Measurements from ENCODE around the gene CNOT9.

CNOT9 gene

GRCh38 chr2:218564056-218564455 is 4.6 kb upstream of the CNOT9 start:
- H3K4me1 ChIP-seq (ENCODE audit: insufficient read depth, low read length, severe bottlenecking) = peaks cover 18% of the 10 kb centered on the region
- H3K27me3 ChIP-seq (ENCODE audit: insufficient read depth, low read length) = no peaks in the 10 kb centered on the region
- no peak for TF ChIP-seq CTCF (IDR thresholded peaks at IDR 0.05; ENCODE audit: low read length)
- TF ChIP-seq EZH2 (IDR thresholded peaks at IDR 0.05; ENCODE audit: borderline replicate concordance, low read length) = no peak
- no peaks in the 10 kb centered on the region for H3K9me2 ChIP-seq (ENCODE audit: low read depth, low read length)
- no peaks in the 10 kb centered on the region for H4K20me1 ChIP-seq (ENCODE audit: insufficient read depth, low read length)
- H3K9me3 ChIP-seq (ENCODE audit: low read length) = no peaks in the 10 kb centered on the region
- no peak overlapping the region for H3K9ac ChIP-seq (ENCODE audit: low read length)
- 0 out of 2 replicates have a peak, but pooled peaks cover 4% of the 10 kb centered on the region for H3F3A ChIP-seq (ENCODE audit: insufficient read depth, low read length)
- peaks cover 64% of the 10 kb centered on the region for H3K36me3 ChIP-seq (ENCODE audit: insufficient read depth, low read length)
- H2AFZ ChIP-seq (ENCODE audit: low read length) = no peak overlapping the region
- H3K4me2 ChIP-seq (ENCODE audit: low read length) = no peak overlapping the region
- no peak overlapping the region for H3K27ac ChIP-seq (ENCODE audit: low read depth, low read length, poor library complexity, severe bottlenecking)
- peaks cover 38% of the 10 kb centered on the region for H3K79me2 ChIP-seq (ENCODE audit: insufficient read depth, low read length)
- H3K4me3 ChIP-seq (ENCODE audit: low read depth, low read length, poor library complexity, severe bottlenecking) = no peak overlapping the region

- peaks cover 36% of the 10 kb centered on the region for H3K4me1 ChIP-seq (ENCODE audit: insufficient read depth, low read length, severe bottlenecking)
- H4K20me1 ChIP-seq (ENCODE audit: insufficient read depth, low read length) = no peaks in the 10 kb centered on the region
- no peaks in the 10 kb centered on the region for H3K9me2 ChIP-seq (ENCODE audit: low read depth, low read length)
- no peaks in the 10 kb centered on the region for H3F3A ChIP-seq (ENCODE audit: insufficient read depth, low read length)
- H3K79me2 ChIP-seq (ENCODE audit: insufficient read depth, low read length) = peaks cover 61% of the 10 kb centered on the region
- H3K4me2 ChIP-seq (ENCODE audit: low read length) = peak overlapping the region; percentile 91
- peaks cover 41% of the 10 kb centered on the region for H3K36me3 ChIP-seq (ENCODE audit: insufficient read depth, low read length)
- H2AFZ ChIP-seq (ENCODE audit: low read length) = no peak overlapping the region
- peak overlapping the region; percentile 90 for H3K4me3 ChIP-seq (ENCODE audit: low read depth, low read length, poor library complexity, severe bottlenecking)
- H3K27me3 ChIP-seq (ENCODE audit: insufficient read depth, low read length) = no peaks in the 10 kb centered on the region
- H3K9ac ChIP-seq (ENCODE audit: low read length) = peak overlapping the region; percentile 88
- no peaks in the 10 kb centered on the region for H3K9me3 ChIP-seq (ENCODE audit: low read length)
- no peak overlapping the region for H3K27ac ChIP-seq (ENCODE audit: low read depth, low read length, poor library complexity, severe bottlenecking)
- no peak for TF ChIP-seq EZH2 (IDR thresholded peaks at IDR 0.05; ENCODE audit: borderline replicate concordance, low read length)
These were observed 2.3 kb upstream of the CNOT9 start for GRCh38 chr2:218566296-218566695.

GRCh38 chr2:218567797-218568189 is 846 bp upstream of the CNOT9 start:
- TF ChIP-seq CTCF (IDR thresholded peaks at IDR 0.05; ENCODE audit: low read length) (no peak), EZH2 (IDR thresholded peaks at IDR 0.05; ENCODE audit: borderline replicate concordance, low read length) (no peak)
- peak overlapping the region; percentile 56 for H3K27ac ChIP-seq (ENCODE audit: low read depth, low read length, poor library complexity, severe bottlenecking)
- peaks cover 76% of the 10 kb centered on the region for H3K79me2 ChIP-seq (ENCODE audit: insufficient read depth, low read length)

GRCh38 chr2:218569038-218569431 is 396 bp downstream of the CNOT9 start:
- TF ChIP-seq EZH2 (IDR thresholded peaks at IDR 0.05; ENCODE audit: borderline replicate concordance, low read length) = no peak
- TF ChIP-seq CTCF (IDR thresholded peaks at IDR 0.05; ENCODE audit: low read length) = no peak
- peaks cover 29% of the 10 kb centered on the region for H3K36me3 ChIP-seq (ENCODE audit: insufficient read depth, low read length)

More at GRCh38 chr2:218567797-218568189, 846 bp upstream of the CNOT9 start:
- H3K4me1 ChIP-seq (ENCODE audit: insufficient read depth, low read length, severe bottlenecking) = peaks cover 36% of the 10 kb centered on the region
- H3K36me3 ChIP-seq (ENCODE audit: insufficient read depth, low read length) = peaks cover 34% of the 10 kb centered on the region
- H3K4me2 ChIP-seq (ENCODE audit: low read length) = peak overlapping the region; percentile 91
- H3K9ac ChIP-seq (ENCODE audit: low read length) = peak overlapping the region; percentile 88
- no peaks in the 10 kb centered on the region for H4K20me1 ChIP-seq (ENCODE audit: insufficient read depth, low read length)
- H3K4me3 ChIP-seq (ENCODE audit: low read depth, low read length, poor library complexity, severe bottlenecking) = peak overlapping the region; percentile 90
- H3K27me3 ChIP-seq (ENCODE audit: insufficient read depth, low read length) = no peaks in the 10 kb centered on the region
- no peaks in the 10 kb centered on the region for H3K9me2 ChIP-seq (ENCODE audit: low read depth, low read length)
- no peak overlapping the region for H2AFZ ChIP-seq (ENCODE audit: low read length)
- no peaks in the 10 kb centered on the region for H3K9me3 ChIP-seq (ENCODE audit: low read length)
- H3F3A ChIP-seq (ENCODE audit: insufficient read depth, low read length) = no peaks in the 10 kb centered on the region

More at GRCh38 chr2:218569038-218569431, 396 bp downstream of the CNOT9 start:
- Histone ChIP-seq H2AFZ (ENCODE audit: low read length) (no peak overlapping the region), H3K4me1 (ENCODE audit: insufficient read depth, low read length, severe bottlenecking) (peaks cover 36% of the 10 kb centered on the region), H3K27me3 (ENCODE audit: insufficient read depth, low read length) (no peaks in the 10 kb centered on the region), H4K20me1 (ENCODE audit: insufficient read depth, low read length) (no peaks in the 10 kb centered on the region), H3K9ac (ENCODE audit: low read length) (peak overlapping the region; percentile 95), H3K4me2 (ENCODE audit: low read length) (peak overlapping the region; percentile 94), H3K27ac (ENCODE audit: low read depth, low read length, poor library complexity, severe bottlenecking) (peak overlapping the region; percentile 81), H3K9me3 (ENCODE audit: low read length) (no peaks in the 10 kb centered on the region), H3F3A (ENCODE audit: insufficient read depth, low read length) (no peaks in the 10 kb centered on the region), H3K79me2 (ENCODE audit: insufficient read depth, low read length) (peaks cover 86% of the 10 kb centered on the region), H3K4me3 (ENCODE audit: low read depth, low read length, poor library complexity, severe bottlenecking) (peak overlapping the region; percentile 90), H3K9me2 (ENCODE audit: low read depth, low read length) (no peaks in the 10 kb centered on the region)

All from OCI-LY1 (cell line).